Measurements from ENCODE around the gene THRA. TPM values are rescaled to one million over a fixed set of nuclear protein-coding genes. Genes with fewer than 3 reads are reported as not detected.

The THRA gene
- total RNA-seq, 1 experiment from 2014 or later, result 10.1 TPM

DNA sequence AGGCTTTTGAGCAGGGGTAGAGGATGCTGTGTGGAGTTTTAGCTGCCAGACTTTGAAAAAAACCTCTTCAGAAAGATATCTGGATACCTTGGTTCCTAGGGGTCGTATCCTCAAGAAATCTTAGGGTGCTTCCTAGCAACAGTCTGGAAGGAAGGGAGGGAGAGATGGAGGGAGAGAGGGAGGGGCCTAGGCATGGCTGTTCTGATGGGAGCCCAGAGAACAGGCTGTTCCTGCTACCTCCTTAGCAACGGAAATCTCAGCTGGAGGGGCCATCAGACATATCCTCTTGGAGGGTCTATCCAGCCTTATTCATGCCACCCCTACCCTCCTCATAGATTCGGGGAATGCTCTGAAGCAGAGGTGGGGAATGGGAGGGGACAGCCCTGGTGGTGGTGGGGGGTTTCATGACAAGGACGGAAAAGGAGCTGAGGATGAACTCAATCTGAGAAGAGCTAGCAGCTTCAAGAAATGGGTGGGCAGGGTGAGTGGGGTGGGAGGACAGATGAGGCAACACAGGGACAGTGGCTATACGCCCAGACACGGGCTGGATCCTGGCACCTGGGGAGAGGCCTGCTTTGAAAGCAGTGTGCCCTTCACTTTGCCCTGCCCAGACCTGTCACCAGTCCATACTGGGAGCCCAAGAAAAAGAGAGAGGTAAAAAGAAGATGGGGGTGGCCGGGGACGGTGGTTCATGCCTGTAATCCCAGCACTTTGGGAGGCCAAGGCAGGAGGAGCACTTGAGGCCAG lies 2.9 kb upstream of the THRA start:
- H3K4me3 Mint-ChIP-seq, result no peak overlapping the region
- no peak overlapping the region for H3K4me2 ChIP-seq (ENCODE audit: insufficient read depth, insufficient read length, low read length)

More for the DNA sequence above, 2.9 kb upstream of the THRA start:
- Histone ChIP-seq H3K23ac (ENCODE audit: insufficient read length, low read depth, low read length) (no peak overlapping the region), H3K4ac (ENCODE audit: low read depth, low read length) (no peak overlapping the region), H2BK5ac (ENCODE audit: insufficient read length, low read length) (no peak overlapping the region), H2BK120ac (ENCODE audit: low read depth, low read length, poor library complexity, severe bottlenecking) (no peak overlapping the region), H3K79me1 (ENCODE audit: insufficient read depth, low read depth, low read length, poor library complexity, severe bottlenecking) (no peaks in the 10 kb centered on the region), H3K23me2 (ENCODE audit: insufficient read length, low read depth, low read length, poor library complexity, severe bottlenecking) (peaks cover 9% of the 10 kb centered on the region), H3K9me3 (ENCODE audit: control insufficient read depth, low read depth, low read length) (no peaks in the 10 kb centered on the region), H4K20me1 (ENCODE audit: control insufficient read depth, insufficient read depth, insufficient read length) (no peaks in the 10 kb centered on the region), H2BK15ac (ENCODE audit: low read depth, low read length) (no peak overlapping the region), H2AFZ (ENCODE audit: low read length) (no peak overlapping the region), H3K14ac (ENCODE audit: insufficient read depth, low read length) (no peak overlapping the region), H3K56ac (ENCODE audit: insufficient read length, low read depth, low read length) (no peak overlapping the region), H3K27me3 (ENCODE audit: insufficient read depth, low read length) (no peaks in the 10 kb centered on the region; the same call in 1 of the 2 replicates), H3K79me2 (ENCODE audit: insufficient read depth, low read length) (no peaks in the 10 kb centered on the region), H3K9ac (ENCODE audit: extremely low read depth, insufficient read length, low read length) (no peak overlapping the region), H3K18ac (ENCODE audit: insufficient read length, low read depth, low read length) (no peak overlapping the region), H3K4me1 (ENCODE audit: insufficient read depth, low read length) (peaks cover 8% of the 10 kb centered on the region), H3T11ph (ENCODE audit: low read length) (no peak overlapping the region), H2AK5ac (ENCODE audit: insufficient read length, low read length) (no peak overlapping the region), H4K8ac (replicated peaks; ENCODE audit: insufficient read length, low read depth, low read length) (no peak overlapping the region), H2BK20ac (ENCODE audit: low read depth, low read length, poor library complexity, severe bottlenecking) (no peak overlapping the region), H2BK12ac (ENCODE audit: insufficient read length, low read depth, low read length) (no peak overlapping the region), H4K5ac (ENCODE audit: insufficient read length, low read depth, low read length) (no peak overlapping the region), H3K27ac (ENCODE audit: insufficient read length, low read depth, low read length) (no peak overlapping the region), H4K91ac (ENCODE audit: insufficient read length, low read depth, low read length) (no peak overlapping the region)
- H3K27ac Mint-ChIP-seq, result peak overlapping the region in 2 of 3 experiments; percentile 70 to 72; a peak in 1 of 7 replicates
- TF ChIP-seq, protein P1, sequence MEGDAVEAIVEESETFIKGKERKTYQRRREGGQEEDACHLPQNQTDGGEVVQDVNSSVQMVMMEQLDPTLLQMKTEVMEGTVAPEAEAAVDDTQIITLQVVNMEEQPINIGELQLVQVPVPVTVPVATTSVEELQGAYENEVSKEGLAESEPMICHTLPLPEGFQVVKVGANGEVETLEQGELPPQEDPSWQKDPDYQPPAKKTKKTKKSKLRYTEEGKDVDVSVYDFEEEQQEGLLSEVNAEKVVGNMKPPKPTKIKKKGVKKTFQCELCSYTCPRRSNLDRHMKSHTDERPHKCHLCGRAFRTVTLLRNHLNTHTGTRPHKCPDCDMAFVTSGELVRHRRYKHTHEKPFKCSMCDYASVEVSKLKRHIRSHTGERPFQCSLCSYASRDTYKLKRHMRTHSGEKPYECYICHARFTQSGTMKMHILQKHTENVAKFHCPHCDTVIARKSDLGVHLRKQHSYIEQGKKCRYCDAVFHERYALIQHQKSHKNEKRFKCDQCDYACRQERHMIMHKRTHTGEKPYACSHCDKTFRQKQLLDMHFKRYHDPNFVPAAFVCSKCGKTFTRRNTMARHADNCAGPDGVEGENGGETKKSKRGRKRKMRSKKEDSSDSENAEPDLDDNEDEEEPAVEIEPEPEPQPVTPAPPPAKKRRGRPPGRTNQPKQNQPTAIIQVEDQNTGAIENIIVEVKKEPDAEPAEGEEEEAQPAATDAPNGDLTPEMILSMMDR (conservative IDR thresholded peaks at IDR 0.05), result no peak
- DNase-seq, result no peak
- WGBS (ENCODE audit: extremely low coverage, insufficient read length, low lambda C conversion rate), result no CpG with 5 or more reads among the region's 8 CpGs
- peaks cover 40 to 64% of the 10 kb centered on the region in 2 experiments for H3K4me1 Mint-ChIP-seq
- H3K36me3 Mint-ChIP-seq (ENCODE audit: insufficient read depth in 1 of 3, low read depth in 3 of 3), result no peaks in the 10 kb centered on the region; a peak in 1 of 7 replicates
- H3K9me3 Mint-ChIP-seq, result no peaks in the 10 kb centered on the region; a peak in 1 of 5 replicates
- H3K27me3 Mint-ChIP-seq (ENCODE audit: low read depth), result peaks cover 37% of the 10 kb centered on the region
